A549 (cell line): Measurements from ENCODE around the gene NRARP. TPM values are rescaled to one million over a fixed set of nuclear protein-coding genes. Genes with fewer than 3 reads are reported as not detected.

Source experiments
- ATAC-seq, 2 experiments: fragments of 200-7000 bp in 1 of 2; fragments of >200 bp in 1 of 2; cut with Nextera tagmentation in 1 of 2; cut with Tn5 transposase in 1 of 2; 3 replicates each; pipeline versions ENCODE4 v1.8.0 to v1.9.1; 2018 to 2020; ENCODE audit warnings: mild to moderate bottlenecking in 1 of 2, moderate library complexity in 1 of 2
- CTCF ChIA-PET: fragments of 300-600 bp; sonication (Branson Sonifier 250); formaldehyde crosslinking; extraction: SDS; loops from one replicate; lab custom pipeline; 2021; ENCODE audit warnings: antibody characterized with exemption, inconsistent platforms; lab: Yijun Ruan, JAX
- POLR2A ChIA-PET: fragments of 350-600 bp; formaldehyde crosslinking; extraction: SDS; loops from one replicate; lab custom pipeline; 2021; ENCODE audit warnings: antibody characterized with exemption, inconsistent platforms; lab: Yijun Ruan, JAX
- DNase-seq, 2 experiments: peaks; one replicate each; pipeline versions ENCODE4 v3.0.0 to v3.0.0-alpha.2; 2011 to 2016; ENCODE audit warnings: low read depth in 1 of 2, low spot score in 1 of 2
- FAIRE-seq: peaks from 2 replicates; lab custom pipeline; 2011; peaks lifted over from hg19 to GRCh38; lab: Jason Lieb, UNC
- H3K27ac ChIP-seq, 2 experiments: fragments of >200 bp; sonication (Bioruptor Twin); formaldehyde crosslinking; 3 replicates each; pipeline ENCODE4 v1.5.1; 2016 to 2017
- H3K4me1 ChIP-seq: fragments of >200 bp; sonication (Bioruptor Twin); formaldehyde crosslinking; 3 replicates; pipeline ENCODE4 v1.6.1; 2016
- H3K4me2 ChIP-seq: fragments of >200 bp; sonication (Bioruptor Twin); formaldehyde crosslinking; 3 replicates; pipeline ENCODE4 v1.6.1; 2016
- H3K4me3 ChIP-seq: fragments of >200 bp; sonication (Bioruptor Twin); formaldehyde crosslinking; 3 replicates; pipeline ENCODE4 v1.5.1; 2016
- H3K9me3 ChIP-seq: fragments of >200 bp; sonication (Bioruptor Twin); formaldehyde crosslinking; 3 replicates; pipeline ENCODE4 v1.6.1; 2016
- BCL3 ChIP-seq: fragments of >200 bp; sonication (Bioruptor Twin); formaldehyde crosslinking; IDR thresholded peaks from 3 replicates; pipeline ENCODE4 v1.6.1; 2016
- BHLHE40 ChIP-seq: IDR thresholded peaks from 2 replicates; pipeline ENCODE4 v1.6.1; 2012; ENCODE audit warnings: low read depth, low read length, inconsistent platforms
- CBX2 ChIP-seq: fragments of 200-600 bp; sonication (generic); IDR thresholded peaks from 2 replicates; pipeline ENCODE4 v1.6.1; 2016; ENCODE audit warnings: low read depth, mild to moderate bottlenecking, borderline replicate concordance
- CHD2 ChIP-seq: fragments of 150-350 bp; IDR thresholded peaks from 2 replicates; pipeline ENCODE4 v1.6.1; 2014; ENCODE audit warnings: low read length; ENCODE audit not compliant: partially characterized antibody
- CHD4 ChIP-seq: fragments of 200-600 bp; sonication (generic); IDR thresholded peaks from 2 replicates; pipeline ENCODE4 v1.6.1; 2016; ENCODE audit warnings: antibody characterized with exemption, mild to moderate bottlenecking, borderline replicate concordance
- CTCF ChIP-seq: fragments of >200 bp; sonication (Bioruptor Twin); formaldehyde crosslinking; IDR thresholded peaks from 3 replicates; pipeline ENCODE4 v1.5.1; 2016
- EHF ChIP-seq: fragments of 250-450 bp; sonication (Bioruptor Pico); IDR thresholded peaks from 2 replicates; pipeline ENCODE4 v1.5.0; 2020; ENCODE audit warnings: mild to moderate bottlenecking
- HOXA7 ChIP-seq: fragments of 250-450 bp; sonication (Bioruptor Pico); IDR thresholded peaks from 2 replicates; pipeline ENCODE4 v1.5.0; 2020; ENCODE audit warnings: mild to moderate bottlenecking, moderate library complexity
- JUN ChIP-seq, 2 experiments: fragments of >200 bp; sonication (Bioruptor Twin); formaldehyde crosslinking; IDR thresholded peaks; 2 replicates in 1 of 2; 3 replicates in 1 of 2; pipeline ENCODE4 v1.6.1; 2016 to 2017
- KDM5A ChIP-seq: fragments of 200-600 bp; sonication (generic); IDR thresholded peaks from 2 replicates; pipeline ENCODE4 v1.6.1; 2016; ENCODE audit warnings: antibody characterized with exemption, mild to moderate bottlenecking
- MAFK ChIP-seq: fragments of 450-650 bp; IDR thresholded peaks from 2 replicates; pipeline ENCODE4 v1.6.1; 2014; ENCODE audit not compliant: partially characterized antibody
- MAX ChIP-seq: IDR thresholded peaks from 2 replicates; pipeline ENCODE4 v1.6.1; 2012
- MAZ ChIP-seq: fragments of 150-350 bp; IDR thresholded peaks from 2 replicates; pipeline ENCODE4 v1.6.1; 2014; ENCODE audit warnings: antibody characterized with exemption, low read depth, low read length, borderline replicate concordance
- NFE2L2 ChIP-seq: fragments of 150-350 bp; conservative IDR thresholded peaks from 2 replicates; pipeline ENCODE4 v1.6.1; 2014; ENCODE audit warnings: low read length
- NR3C1 ChIP-seq: fragments of >200 bp; sonication (Bioruptor Twin); formaldehyde crosslinking; IDR thresholded peaks from 3 replicates; pipeline ENCODE4 v1.6.1; 2017
- POLR2A ChIP-seq: IDR thresholded peaks from 2 replicates; pipeline ENCODE4 v1.6.1; 2012; ENCODE audit warnings: mild to moderate bottlenecking, low read length
- SREBF2 ChIP-seq: fragments of 450-650 bp; IDR thresholded peaks from 2 replicates; pipeline ENCODE4 v1.6.1; 2014; ENCODE audit warnings: mild to moderate bottlenecking, moderate library complexity
- USF2 ChIP-seq: fragments of 450-650 bp; IDR thresholded peaks from 2 replicates; pipeline ENCODE4 v1.6.1; 2014; ENCODE audit warnings: antibody characterized with exemption
- ZFP36 ChIP-seq: fragments of 450-650 bp; IDR thresholded peaks from 2 replicates; pipeline ENCODE4 v1.6.1; 2014; ENCODE audit warnings: borderline replicate concordance; ENCODE audit not compliant: partially characterized antibody
- WGBS: methylation state at CpG from one replicate; pipeline ENCODE4 v1.1.6; 2017; ENCODE audit errors: missing lambda C conversion rate; 5-methylcytosine and 5-hydroxymethylcytosine counted together
- polyA plus RNA-seq, 4 experiments: library from polyadenylated mRNA; depleted of rRNA in 3 of 4; stranded (reverse); fragments of >200 nt; fragmentation: RNase III in 1 of 4; extraction: RNeasy Plus Mini Kit Qiagen cat#74134 plus additional on column Dnase treatment in 1 of 4; gene quantifications; 2 replicates in 3 of 4; 3 replicates in 1 of 4; pipeline ENCODE4 v1.2.3, GENCODE V29; 2011 to 2017
- TF ChIP-seq, protein P1 (sequence below): fragments of 150-350 bp; IDR thresholded peaks from 2 replicates; pipeline ENCODE4 v1.6.1; 2014; ENCODE audit warnings: low read depth, mild to moderate bottlenecking, low read length

Gene NRARP
- polyA plus RNA-seq, 2 of the 4 experiments (the other 2 are of a cell fraction), result 1.3 to 5.1 TPM

DNA sequence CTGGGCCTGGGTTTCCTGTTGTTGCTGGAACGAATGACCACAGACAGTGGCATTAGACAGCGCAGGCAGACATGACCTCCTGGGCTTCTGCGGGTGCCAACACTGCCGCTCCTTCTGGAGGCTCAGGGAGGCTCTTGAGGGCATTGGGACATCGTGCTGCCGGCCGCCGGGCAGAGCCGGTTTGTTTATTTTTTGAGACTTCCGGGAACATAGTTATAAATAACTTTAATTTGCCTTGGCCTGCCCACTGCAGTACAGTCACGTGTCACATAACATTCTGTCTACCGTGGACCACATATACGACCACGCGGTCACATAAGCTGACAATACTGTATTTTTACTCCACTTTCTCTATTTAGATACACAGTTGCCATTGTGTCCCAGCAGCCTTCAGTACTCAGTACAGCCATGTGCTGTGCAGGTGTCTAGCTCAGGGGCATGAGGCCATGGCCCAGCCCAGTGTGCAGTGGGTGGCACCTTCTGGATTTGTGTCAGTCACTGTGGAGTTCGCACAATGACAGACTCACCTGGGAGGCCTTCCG lies 32.8 kb downstream of the NRARP start:
- peak in 1 of 2 experiments; percentile 42; a peak in 3 of 6 replicates for ATAC-seq
- Histone ChIP-seq H3K4me3 (no peak overlapping the region), H3K27ac (peak overlapping the region; percentile 56 to 65; a peak in 5 of 6 replicates), H3K9me3 (no peaks in the 10 kb centered on the region), H3K4me2 (peak overlapping the region; percentile 30; the same call in 2 of the 3 replicates), H3K4me1 (peaks cover 24% of the 10 kb centered on the region)
- TF ChIP-seq HOXA7 (CRISPR knock-in tag), result no peak
- 0 out of 2 replicates have a peak, but pooled peaks have one; percentile 15 for TF ChIP-seq MAX
- TF ChIP-seq KDM5A, result no peak
- TF ChIP-seq USF2, result peak; percentile 42
- no peak for TF ChIP-seq CBX2
- TF ChIP-seq ZFP36, result no peak
- TF ChIP-seq, protein P1, sequence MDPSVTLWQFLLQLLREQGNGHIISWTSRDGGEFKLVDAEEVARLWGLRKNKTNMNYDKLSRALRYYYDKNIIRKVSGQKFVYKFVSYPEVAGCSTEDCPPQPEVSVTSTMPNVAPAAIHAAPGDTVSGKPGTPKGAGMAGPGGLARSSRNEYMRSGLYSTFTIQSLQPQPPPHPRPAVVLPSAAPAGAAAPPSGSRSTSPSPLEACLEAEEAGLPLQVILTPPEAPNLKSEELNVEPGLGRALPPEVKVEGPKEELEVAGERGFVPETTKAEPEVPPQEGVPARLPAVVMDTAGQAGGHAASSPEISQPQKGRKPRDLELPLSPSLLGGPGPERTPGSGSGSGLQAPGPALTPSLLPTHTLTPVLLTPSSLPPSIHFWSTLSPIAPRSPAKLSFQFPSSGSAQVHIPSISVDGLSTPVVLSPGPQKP, result no peak
- no peak for TF ChIP-seq POLR2A
- TF ChIP-seq BCL3, result no peak
- TF ChIP-seq CTCF, result no peak
- TF ChIP-seq NR3C1, result no peak
- TF ChIP-seq MAFK, result no peak
- no peak for TF ChIP-seq EHF (CRISPR knock-in tag)
- FAIRE-seq, result no peak
- 44% methylated on average over 17 of the region's 17 CpGs for WGBS
- ChIA-PET CTCF (interaction anchor here (0.8 to 17.1 kb wide), 6 partner anchors 11 to 33 kb away, joined by 3 to 236 read pairs (median 4); partner anchors contain the start of genes NRARP and TUBB4B), POLR2A (interaction anchor here (0.9 kb wide), 1 partner anchor 28 kb away, joined by 4 read pairs; the partner anchor contains the start of gene TUBB4B)
- DNase-seq, result peak in 1 of 2 experiments; percentile 58

- CTCF ChIA-PET, result interaction anchor here (0.8 to 17.1 kb wide), 8 partner anchors 8 to 34 kb away, joined by 3 to 236 read pairs (median 4); partner anchors contain the start of genes NRARP, TOR4A and TUBB4B
- H3K4me2 ChIP-seq, result peak overlapping the region; percentile 30; the same call in 2 of the 3 replicates
Measured at GRCh38 chr9:137268538-137269201, 33.4 kb downstream of the NRARP start.

DNA sequence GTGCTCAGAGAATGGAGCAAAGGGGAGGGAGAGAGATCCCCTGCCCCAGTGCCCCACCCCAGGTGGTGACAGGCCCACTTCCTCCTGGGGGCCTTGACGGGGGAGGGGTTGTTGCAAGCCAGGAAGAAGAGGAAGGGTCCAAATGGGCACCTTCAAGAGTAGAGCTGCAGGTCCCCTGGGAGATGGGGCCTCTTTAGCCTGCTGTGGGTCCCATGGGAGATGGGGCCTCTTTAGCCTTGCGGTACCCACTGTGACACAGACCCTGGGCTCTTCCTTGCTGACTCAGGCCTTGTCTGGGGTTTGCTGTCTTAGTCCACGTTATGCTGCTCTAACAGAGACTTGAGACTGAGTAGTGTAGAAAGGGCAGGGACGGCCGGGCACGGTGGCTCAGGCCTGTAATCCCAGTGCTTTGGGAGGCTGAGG lies 34.1 kb downstream of the NRARP start:
- Histone ChIP-seq H3K4me2 (no peak overlapping the region), H3K27ac (peak overlapping the region; percentile 56 to 65; a peak in 4 of 6 replicates)
- WGBS, result 92% methylated on average over 6 of the region's 6 CpGs

More at GRCh38 chr9:137268538-137269201, 33.4 kb downstream of the NRARP start:
- Histone ChIP-seq H3K4me3 (no peak overlapping the region), H3K4me1 (peaks cover 22% of the 10 kb centered on the region), H3K27ac (peak overlapping the region; percentile 56 to 65; a peak in 5 of 6 replicates), H3K9me3 (no peaks in the 10 kb centered on the region)
- DNase-seq, result no peak
- peak; percentile 49 for TF ChIP-seq NFE2L2
- no peak for TF ChIP-seq BHLHE40
- peak; percentile 78 for TF ChIP-seq MAFK
- 0 out of 6 replicates have a peak, but pooled peaks of 1 of the 2 experiments have one; percentile 2 for ATAC-seq
- WGBS, result 77% methylated on average over 19 of the region's 19 CpGs
- FAIRE-seq, result no peak
- POLR2A ChIA-PET, result interaction anchor here (0.9 to 1.0 kb wide), 2 partner anchors 28 kb away, joined by 3 to 4 read pairs; partner anchors contain the start of gene TUBB4B

More for the DNA sequence above, 34.1 kb downstream of the NRARP start:
- no peak for ATAC-seq
- Histone ChIP-seq H3K4me1 (peaks cover 22% of the 10 kb centered on the region), H3K9me3 (no peaks in the 10 kb centered on the region), H3K4me3 (no peak overlapping the region)
- no peak for DNase-seq
- TF ChIP-seq MAZ (no peak), SREBF2 (no peak), CHD4 (no peak), CHD2 (no peak), USF2 (no peak), JUN (IDR thresholded peaks at IDR 0.05) (no peak)
- FAIRE-seq, result no peak
- ChIA-PET POLR2A (interaction anchor here (1.0 kb wide), 1 partner anchor 27 kb away, joined by 3 read pairs; the partner anchor contains the start of gene TUBB4B), CTCF (interaction anchor here (1.1 to 17.1 kb wide), 5 partner anchors 9 to 26 kb away, joined by 3 to 236 read pairs (median 5); partner anchors contain the start of genes TOR4A and TUBB4B)
